SK-N-MC (cell line): ENCODE measurements around the gene EPHA8.

Source experiments
- DNase-seq: peaks from one replicate; pipeline ENCODE4 v3.0.0-alpha.2; 2011; ENCODE audit warnings: low read depth, low spot score
- H3K27ac ChIP-seq: fragments of 200-600 bp; sonication (generic); 2 replicates; pipeline ENCODE4 v1.5.1; 2016; ENCODE audit warnings: mixed run types
- H3K36me3 ChIP-seq: fragments of 200-600 bp; sonication (generic); 2 replicates; pipeline ENCODE4 v1.6.1; 2017; ENCODE audit warnings: antibody characterized with exemption, low read length, mixed read lengths; ENCODE audit not compliant: insufficient read depth
- H3K4me3 ChIP-seq: fragments of 200-600 bp; sonication (generic); 2 replicates; pipeline ENCODE4 v1.5.1; 2016
- H3K9ac ChIP-seq: fragments of 200-600 bp; sonication (generic); 2 replicates; pipeline ENCODE4 v1.8.0; 2017; ENCODE audit warnings: mixed run types, mixed read lengths; ENCODE audit not compliant: insufficient read length
- H3K9me3 ChIP-seq: fragments of 200-600 bp; sonication (generic); 2 replicates; pipeline ENCODE4 v1.6.1; 2017; ENCODE audit warnings: low read depth, mild to moderate bottlenecking, antibody characterized with exemption, low read length, moderate library complexity, mixed read lengths
- EZH2 ChIP-seq: fragments of 200-600 bp; sonication (generic); IDR thresholded peaks from one replicate; pipeline ENCODE4 v1.6.1; 2017; ENCODE audit warnings: antibody characterized with exemption
- FOXP2 ChIP-seq: optimal IDR thresholded peaks from 2 replicates; pipeline ENCODE3; 2011; ENCODE audit warnings: mild to moderate bottlenecking, moderate library complexity; ENCODE audit not compliant: insufficient read depth; ENCODE audit errors: extremely low read length, control extremely low read depth
- POLR2AphosphoS5 ChIP-seq: IDR thresholded peaks from 2 replicates; pipeline ENCODE4 v1.6.1; 2012; ENCODE audit warnings: mild to moderate bottlenecking, low read depth, low read length, borderline replicate concordance

EPHA8 gene

DNA sequence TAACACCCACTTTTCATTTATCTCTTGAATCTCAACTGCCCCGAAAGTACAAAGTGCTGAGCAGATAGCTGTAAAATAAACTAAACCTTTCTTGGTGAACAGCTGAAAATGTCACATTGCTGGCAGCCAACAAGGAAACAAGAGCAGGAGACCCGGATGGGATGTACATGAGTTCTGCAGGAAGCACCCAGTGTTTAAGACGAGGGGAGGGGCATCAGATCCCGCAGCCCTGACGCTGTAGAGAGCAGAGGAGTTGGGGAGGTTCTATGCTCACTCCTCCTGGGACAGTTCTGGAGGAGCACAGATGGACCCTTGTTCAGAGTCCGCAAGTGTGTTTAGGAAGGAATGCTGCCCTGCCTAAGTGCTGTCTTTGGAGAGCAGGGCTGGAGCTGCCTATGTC is 32.0 kb upstream of the EPHA8 start:
- H3K27ac ChIP-seq: no peak overlapping the region
- peaks cover 4% of the 10 kb centered on the region; the same call in 1 of the 2 replicates for H3K36me3 ChIP-seq
- H3K4me3 ChIP-seq: no peak overlapping the region
- no peak overlapping the region for H3K9ac ChIP-seq
- no peaks in the 10 kb centered on the region for H3K9me3 ChIP-seq
- DNase-seq: no peak
- no peak for TF ChIP-seq POLR2AphosphoS5
- TF ChIP-seq EZH2: no peak
- TF ChIP-seq FOXP2: no peak

GRCh38 chr1:22533244-22533895 is 29.9 kb upstream of the EPHA8 start:
- H3K9ac ChIP-seq: no peak overlapping the region
- no peak overlapping the region for H3K4me3 ChIP-seq
- no peaks in the 10 kb centered on the region for H3K36me3 ChIP-seq
- H3K27ac ChIP-seq: no peak overlapping the region
- DNase-seq: no peak
- no peak for TF ChIP-seq POLR2AphosphoS5
- TF ChIP-seq EZH2: no peak
- TF ChIP-seq FOXP2: no peak
- no peaks in the 10 kb centered on the region for H3K9me3 ChIP-seq

DNA sequence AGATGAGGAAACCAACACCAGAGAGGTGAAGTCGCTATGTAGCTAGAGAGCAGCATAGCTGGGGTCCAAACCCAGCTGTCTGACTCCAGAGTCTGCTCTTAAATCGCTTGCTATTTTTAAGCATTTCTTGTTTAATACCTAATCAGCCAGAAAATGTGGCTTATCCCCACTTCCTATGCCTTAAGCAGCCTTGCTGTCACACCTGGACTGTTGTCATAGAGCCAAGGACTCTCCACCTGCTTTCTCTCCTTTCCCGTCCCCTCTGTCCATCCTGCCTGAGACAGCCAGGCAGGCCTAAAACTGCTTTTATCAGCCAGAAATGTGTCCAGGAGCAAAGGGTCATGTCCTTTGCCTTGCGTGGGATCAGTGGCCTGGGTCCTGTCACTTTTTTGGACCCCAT is 28.3 kb upstream of the EPHA8 start:
- no peak overlapping the region for H3K27ac ChIP-seq
- no peak for DNase-seq
- H3K36me3 ChIP-seq: no peaks in the 10 kb centered on the region
- H3K9me3 ChIP-seq: no peaks in the 10 kb centered on the region
- no peak overlapping the region for H3K4me3 ChIP-seq
- no peak for TF ChIP-seq POLR2AphosphoS5
- no peak for TF ChIP-seq EZH2
- TF ChIP-seq FOXP2: no peak
- no peak overlapping the region for H3K9ac ChIP-seq

DNA sequence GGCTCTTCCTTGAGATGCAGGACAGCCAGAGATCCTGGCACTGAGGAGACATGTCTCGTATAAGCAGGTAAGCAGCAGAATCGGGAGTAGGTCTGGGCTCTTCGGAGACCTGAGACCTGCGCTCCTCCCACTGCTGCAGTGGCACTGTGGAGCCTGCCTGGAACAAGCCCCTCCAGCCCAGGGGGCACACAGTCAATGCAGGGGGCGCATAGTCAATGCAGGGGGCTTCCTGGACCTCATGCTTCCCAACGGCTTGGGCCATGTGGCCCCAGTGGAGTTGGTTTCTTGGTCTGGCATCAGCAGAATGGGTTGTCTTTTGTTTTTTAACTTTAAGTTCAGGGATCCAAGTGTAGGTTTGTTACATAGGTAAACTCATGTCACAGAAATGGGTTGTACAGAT is 27.9 kb upstream of the EPHA8 start:
- Histone ChIP-seq H3K4me3 (no peak overlapping the region), H3K9ac (no peak overlapping the region), H3K9me3 (no peaks in the 10 kb centered on the region), H3K36me3 (no peaks in the 10 kb centered on the region), H3K27ac (no peak overlapping the region)
- no peak for TF ChIP-seq FOXP2
- no peak for TF ChIP-seq POLR2AphosphoS5
- TF ChIP-seq EZH2: no peak
- no peak for DNase-seq

GRCh38 chr1:22536506-22536905 is 26.8 kb upstream of the EPHA8 start:
- no peak overlapping the region for H3K4me3 ChIP-seq
- no peaks in the 10 kb centered on the region for H3K9me3 ChIP-seq
- DNase-seq: no peak
- H3K27ac ChIP-seq: no peak overlapping the region
- H3K36me3 ChIP-seq: no peaks in the 10 kb centered on the region
- H3K9ac ChIP-seq: no peak overlapping the region
- TF ChIP-seq POLR2AphosphoS5 (no peak), EZH2 (no peak), FOXP2 (no peak)

DNA sequence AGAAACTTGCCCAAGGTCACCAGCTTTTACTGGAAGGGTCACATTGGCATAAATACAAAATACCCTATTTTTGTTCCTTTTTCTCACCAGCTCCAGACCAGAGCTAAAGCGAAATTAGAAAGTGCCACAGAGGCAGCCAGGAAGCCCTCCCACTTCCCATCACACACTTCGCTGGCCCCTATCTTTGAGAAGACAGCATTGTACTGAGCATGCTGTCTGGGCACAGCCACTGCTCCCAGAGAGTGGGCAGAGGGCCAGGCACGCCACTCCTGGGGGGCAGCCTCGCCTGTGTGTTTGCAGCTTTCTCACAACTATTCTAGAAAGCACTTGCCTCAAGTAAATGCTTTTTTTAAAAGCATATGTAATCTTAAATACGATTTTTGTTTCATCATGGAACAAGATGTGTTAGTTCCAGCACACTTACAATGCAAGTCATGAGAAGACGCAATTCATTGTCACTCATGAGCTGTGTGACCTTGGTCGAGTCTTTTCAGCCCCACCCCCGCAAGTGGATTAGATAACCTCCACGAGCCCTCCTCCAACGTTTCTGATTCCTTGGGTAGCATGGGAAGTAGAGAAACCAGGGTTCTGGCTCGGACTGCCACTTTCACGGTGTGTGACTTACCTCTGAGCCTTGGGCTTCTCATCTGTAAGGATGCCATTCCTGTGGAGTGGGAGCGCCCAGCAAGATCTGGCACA is 25.7 kb upstream of the EPHA8 start:
- Histone ChIP-seq H3K27ac (no peak overlapping the region), H3K9me3 (no peaks in the 10 kb centered on the region), H3K36me3 (no peaks in the 10 kb centered on the region), H3K9ac (no peak overlapping the region), H3K4me3 (no peak overlapping the region)
- no peak for DNase-seq
- TF ChIP-seq EZH2 (no peak), FOXP2 (no peak), POLR2AphosphoS5 (no peak)

GRCh38 chr1:22539510-22540118 is 23.7 kb upstream of the EPHA8 start:
- Histone ChIP-seq H3K9me3 (no peaks in the 10 kb centered on the region), H3K4me3 (no peak overlapping the region), H3K36me3 (no peaks in the 10 kb centered on the region), H3K9ac (no peak overlapping the region), H3K27ac (no peak overlapping the region)
- DNase-seq: no peak
- TF ChIP-seq EZH2 (no peak), FOXP2 (no peak), POLR2AphosphoS5 (no peak)

DNA sequence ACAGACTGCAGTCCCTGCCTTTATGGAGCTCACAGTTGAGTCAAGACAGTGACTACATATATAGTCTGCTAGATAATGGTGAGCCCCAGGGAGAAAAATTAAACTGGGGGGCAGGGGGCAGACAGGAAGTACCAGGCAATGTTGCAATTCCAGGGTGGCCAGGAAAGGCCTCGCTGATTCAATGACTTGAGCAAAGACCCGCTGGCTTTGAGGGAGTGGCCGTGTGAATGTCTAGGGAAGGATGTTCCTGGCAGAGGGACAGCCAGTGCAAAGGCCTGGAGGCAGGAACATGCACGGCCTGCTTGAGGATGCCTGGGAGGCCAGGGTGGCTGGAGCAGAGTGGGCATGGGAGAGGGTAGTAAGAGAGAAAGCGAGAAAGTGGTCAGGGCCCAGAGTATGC is 23.0 kb upstream of the EPHA8 start:
- H3K4me3 ChIP-seq: no peak overlapping the region
- DNase-seq: no peak
- no peaks in the 10 kb centered on the region for H3K9me3 ChIP-seq
- H3K27ac ChIP-seq: no peak overlapping the region
- no peak overlapping the region for H3K9ac ChIP-seq
- no peaks in the 10 kb centered on the region for H3K36me3 ChIP-seq
- TF ChIP-seq EZH2: no peak
- TF ChIP-seq POLR2AphosphoS5: no peak

- H3K4me3 ChIP-seq: no peak overlapping the region
- no peak overlapping the region for H3K9ac ChIP-seq
- H3K27ac ChIP-seq: no peak overlapping the region
- TF ChIP-seq EZH2 (no peak), POLR2AphosphoS5 (no peak), FOXP2 (no peak)
- H3K9me3 ChIP-seq: no peaks in the 10 kb centered on the region
- no peaks in the 10 kb centered on the region for H3K36me3 ChIP-seq
- no peak for DNase-seq
Measured at GRCh38 chr1:22542886-22543285, 20.4 kb upstream of the EPHA8 start.
